Ovary (tissue), 9 donors: Measurements from ENCODE around the gene SCN4B. TPM values are rescaled to one million over a fixed set of nuclear protein-coding genes. Genes with fewer than 3 reads are reported as not detected.

Experiments
- DNase-seq, 5 donors: peaks; one replicate each; pipeline ENCODE4 v3.0.0-alpha.2; 2019 to 2020
- H3K27ac ChIP-seq, 2 donors: fragments of 200-600 bp; one replicate each; pipeline versions ENCODE4 v1.5.1 to v1.8.0; 2019 to 2022
- H3K27me3 ChIP-seq: fragments of 200-600 bp; one replicate; pipeline ENCODE4 v1.8.0; 2022
- H3K36me3 ChIP-seq: fragments of 200-600 bp; sonication (generic); one replicate; pipeline ENCODE4 v1.5.1; 2019
- H3K4me1 ChIP-seq: one replicate; pipeline ENCODE4 v1.8.1; 2013; ENCODE audit warnings: mild to moderate bottlenecking, moderate library complexity; ENCODE audit not compliant: insufficient read depth
- H3K4me3 ChIP-seq: fragments of 200-600 bp; sonication (generic); one replicate; pipeline ENCODE4 v1.5.1; 2017
- H3K9me3 ChIP-seq, 2 donors: fragments of 200-600 bp in 1 of 2; sonication (generic) in 1 of 2; one replicate each; pipeline versions ENCODE4 v1.5.1 to v1.8.1; 2013 to 2019; ENCODE audit warnings: mild to moderate bottlenecking in 1 of 2, moderate library complexity in 1 of 2
- EP300 ChIP-seq: sonication (generic); formaldehyde crosslinking; IDR thresholded peaks from one replicate; pipeline ENCODE4 v1.6.1; 2017; ENCODE audit warnings: antibody characterized with exemption
- POLR2A ChIP-seq: fragments of 450-650 bp; IDR thresholded peaks from one replicate; pipeline ENCODE4 v1.6.1; 2017; ENCODE audit warnings: antibody characterized with exemption, mild to moderate bottlenecking, moderate library complexity
- whole genome bisulfite sequencing, 3 donors: extraction: QIAGEN DNeasy Blood & Tissue Kit in 1 of 3; methylation state at CpG; one replicate each; pipeline versions ENCODE4 v1.1.5 to v1.1.7; 2013 to 2017; 5-methylcytosine and 5-hydroxymethylcytosine counted together
- intact Hi-C, 4 donors: fragments of 100-400 bp; cut with DNase I; formaldehyde crosslinking; loops; one replicate each; pipeline versions ENCODE4 v1.11.0 to v1.15.1; 2022 to 2023
- polyA plus RNA-seq, 2 donors: library from polyadenylated mRNA; stranded (reverse); fragments of 200-250 nt in 1 of 2; fragments of 350-450 nt in 1 of 2; fragmentation: Illumina TruSeq in 1 of 2; extraction: RNeasy Lipid Tissue Mini Kit (QIAGEN cat#74804) in 1 of 2; gene quantifications; one replicate each; pipeline ENCODE4 v1.2.3, GENCODE V29; 2013 to 2014
- total RNA-seq, 7 donors: library from RNA; depleted of rRNA in 2 of 7; stranded (reverse); fragments of >200 nt in 2 of 7; fragmentation: NEBNext Ultra II Directional in 3 of 7; extraction: Animal tissue kit (Norgen Biotek cat#: 25700) in 3 of 7; gene quantifications; one replicate each; pipeline versions ENCODE4 v1.1.0 to v1.2.4, GENCODE V29; 2016 to 2023
- TF ChIP-seq, protein P1 (sequence below), 3 donors: fragments of 450-650 bp in 2 of 3; fragments of 200-600 bp in 1 of 3; IDR thresholded peaks; one replicate each; pipeline versions ENCODE4 v1.5.1 to v1.8.0; 2016 to 2022; ENCODE audit warnings: antibody characterized with exemption in 3 of 3, mild to moderate bottlenecking in 1 of 3
- donor health status: DM: no; HTN: no; CAD: no; lungs with moderate emphysema.
- donor health status: DM: no; HTN: no; CAD: no.
- donor health status: Bipolar disorder and iron deficiency.
- donor health status: DM: yes; HTN: yes; CAD: no.
- donor health status: DM: no; HTN: no; CAD: no.
- donor health status: DM: yes; HTN: yes; CAD: no.

The SCN4B gene
- total and polyA plus RNA-seq, 9 donors: 0.10 to 13.3 (median 0.52) TPM

DNA sequence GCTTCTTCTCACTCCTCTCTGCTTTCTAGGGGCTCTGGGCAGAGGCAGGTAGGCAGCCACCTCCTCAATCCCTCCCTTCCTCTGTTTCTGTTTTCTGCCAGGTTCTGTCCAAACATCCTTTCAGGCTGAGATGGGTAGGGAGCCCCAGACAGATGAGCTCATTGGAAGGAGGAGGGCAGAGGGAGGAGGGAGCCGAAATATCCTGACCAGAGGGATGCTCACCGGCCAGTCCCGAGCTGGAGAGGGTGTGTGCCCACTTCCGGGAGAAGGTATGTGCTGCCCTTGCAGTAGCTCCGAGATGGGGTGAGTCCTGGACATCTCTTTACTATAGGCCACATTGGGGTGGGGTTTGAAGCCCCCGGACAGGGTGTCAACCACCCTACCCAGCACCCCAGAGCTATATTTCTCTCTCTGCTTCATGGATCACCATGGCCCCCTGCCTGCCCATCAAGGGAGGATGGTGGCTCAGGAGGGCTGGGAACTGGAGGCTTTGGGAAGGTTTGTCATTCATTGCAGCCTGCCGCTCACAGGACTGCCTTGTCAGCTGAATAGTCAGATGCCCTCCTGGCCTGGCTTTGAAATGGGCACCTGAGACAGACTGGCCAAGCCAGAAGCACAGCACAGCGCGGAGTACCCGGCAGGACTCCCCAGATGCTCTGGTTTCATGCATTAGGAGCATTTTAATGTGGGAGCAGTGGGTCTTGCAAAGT is 4.7 kb upstream of the SCN4B start:
- intact Hi-C loops: no loop called here
- WGBS, 3 donors: 28 to 30% (median 30%) methylated on average over 10 of the region's 10 CpGs
- H3K27ac ChIP-seq: no peak overlapping the region
- no peaks in the 10 kb centered on the region for H3K9me3 ChIP-seq
- no peak for DNase-seq
- H3K4me3 ChIP-seq: no peak overlapping the region
- H3K36me3 ChIP-seq: no peaks in the 10 kb centered on the region
- TF ChIP-seq EP300 (no peak), POLR2A (no peak)
- TF ChIP-seq, protein P1, sequence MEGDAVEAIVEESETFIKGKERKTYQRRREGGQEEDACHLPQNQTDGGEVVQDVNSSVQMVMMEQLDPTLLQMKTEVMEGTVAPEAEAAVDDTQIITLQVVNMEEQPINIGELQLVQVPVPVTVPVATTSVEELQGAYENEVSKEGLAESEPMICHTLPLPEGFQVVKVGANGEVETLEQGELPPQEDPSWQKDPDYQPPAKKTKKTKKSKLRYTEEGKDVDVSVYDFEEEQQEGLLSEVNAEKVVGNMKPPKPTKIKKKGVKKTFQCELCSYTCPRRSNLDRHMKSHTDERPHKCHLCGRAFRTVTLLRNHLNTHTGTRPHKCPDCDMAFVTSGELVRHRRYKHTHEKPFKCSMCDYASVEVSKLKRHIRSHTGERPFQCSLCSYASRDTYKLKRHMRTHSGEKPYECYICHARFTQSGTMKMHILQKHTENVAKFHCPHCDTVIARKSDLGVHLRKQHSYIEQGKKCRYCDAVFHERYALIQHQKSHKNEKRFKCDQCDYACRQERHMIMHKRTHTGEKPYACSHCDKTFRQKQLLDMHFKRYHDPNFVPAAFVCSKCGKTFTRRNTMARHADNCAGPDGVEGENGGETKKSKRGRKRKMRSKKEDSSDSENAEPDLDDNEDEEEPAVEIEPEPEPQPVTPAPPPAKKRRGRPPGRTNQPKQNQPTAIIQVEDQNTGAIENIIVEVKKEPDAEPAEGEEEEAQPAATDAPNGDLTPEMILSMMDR (IDR thresholded peaks at IDR 0.05): no peak
- H3K4me1 ChIP-seq: peaks cover 2% of the 10 kb centered on the region
- no peaks in the 10 kb centered on the region for H3K27me3 ChIP-seq

DNA sequence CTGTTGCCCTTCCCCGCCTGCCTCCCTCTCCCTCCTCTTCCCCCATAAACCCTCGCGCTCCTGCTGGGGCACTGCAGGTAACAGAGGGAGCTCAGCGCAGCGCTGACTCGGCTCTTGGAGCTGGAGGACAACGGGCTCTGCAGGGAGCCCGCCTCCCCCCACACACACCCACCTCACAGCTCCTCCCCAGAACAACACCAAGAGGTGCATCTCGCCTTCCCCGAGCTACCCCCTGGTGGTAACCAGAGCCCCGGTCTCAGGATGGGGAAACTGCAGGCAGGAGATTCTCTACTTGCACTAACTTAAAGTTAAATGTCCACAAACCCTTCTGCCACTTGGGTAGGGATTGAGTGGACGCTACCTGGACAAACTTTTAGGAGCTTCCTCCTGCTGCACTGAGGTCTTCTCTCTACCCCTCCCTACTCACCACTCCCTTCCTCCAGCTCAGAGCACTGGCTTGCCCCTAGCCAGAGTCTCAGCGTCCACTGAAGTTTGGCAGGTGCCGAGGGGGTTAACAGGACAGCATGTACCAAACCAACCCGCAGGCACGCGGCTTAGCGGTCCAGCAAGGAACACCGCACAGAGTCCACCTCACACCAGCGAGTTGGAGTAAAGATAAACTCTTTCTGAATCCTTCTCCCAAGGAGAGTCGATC is 4.0 kb upstream of the SCN4B start:
- Histone ChIP-seq H3K27me3 (no peaks in the 10 kb centered on the region), H3K9me3 (no peaks in the 10 kb centered on the region), H3K4me3 (no peak overlapping the region), H3K4me1 (peaks cover 2% of the 10 kb centered on the region), H3K27ac (no peak overlapping the region), H3K36me3 (no peaks in the 10 kb centered on the region)
- intact Hi-C loops: no loop called here
- 2 to 7% (median 2%) methylated on average over 21 of the region's 21 CpGs for WGBS, 3 donors
- no peak for TF ChIP-seq POLR2A
- TF ChIP-seq, protein P1 (IDR thresholded peaks at IDR 0.05): no peak
- TF ChIP-seq EP300: no peak
- DNase-seq: no peak

DNA sequence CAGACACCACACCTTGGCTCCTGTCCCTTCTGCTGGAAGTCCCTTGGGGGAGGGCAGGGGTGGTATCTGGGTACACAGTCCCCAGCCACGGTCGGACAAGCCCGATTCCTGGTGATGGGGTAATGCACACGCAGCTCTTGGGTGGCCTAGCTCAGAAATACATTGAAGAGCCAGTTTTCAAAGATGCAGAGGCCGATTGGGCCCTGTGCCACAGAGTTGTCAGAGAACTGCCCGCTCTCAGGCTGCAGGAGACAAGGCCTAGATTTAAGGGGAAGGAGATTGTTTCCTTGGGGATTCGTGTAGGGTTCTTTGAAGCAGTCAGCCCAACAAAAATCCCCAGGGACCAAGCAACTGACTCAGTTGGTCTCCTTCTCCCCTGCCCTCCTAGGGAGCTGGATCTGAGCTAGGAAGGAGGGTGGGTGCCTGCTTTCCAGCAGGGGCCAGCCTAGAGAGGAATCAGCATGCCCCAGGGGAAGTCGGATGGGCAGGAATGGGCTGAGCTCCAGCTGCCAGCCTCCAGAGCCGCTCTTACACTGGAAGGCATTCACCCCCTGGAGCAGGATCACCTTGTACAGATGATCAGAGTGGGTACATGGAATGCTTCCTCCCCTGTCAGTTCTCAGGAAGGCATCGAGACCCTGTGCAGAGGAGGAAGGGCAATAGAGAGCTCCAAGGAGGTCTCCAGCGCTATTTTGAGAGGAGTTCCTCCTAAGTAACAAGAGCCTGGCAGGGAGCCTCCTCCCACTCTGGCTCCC is 3.3 kb upstream of the SCN4B start:
- peaks cover 2% of the 10 kb centered on the region for H3K4me1 ChIP-seq
- no peak overlapping the region for H3K4me3 ChIP-seq
- H3K9me3 ChIP-seq: no peaks in the 10 kb centered on the region
- H3K27me3 ChIP-seq: no peaks in the 10 kb centered on the region
- H3K36me3 ChIP-seq: no peaks in the 10 kb centered on the region
- no peak for TF ChIP-seq POLR2A
- TF ChIP-seq, protein P1 (IDR thresholded peaks at IDR 0.05): no peak
- no peak for TF ChIP-seq EP300
- intact Hi-C loops: no loop called here
- DNase-seq: no peak
- no peak overlapping the region for H3K27ac ChIP-seq
- 41 to 51% (median 42%) methylated on average over 11 of the region's 11 CpGs for WGBS, 3 donors

DNA sequence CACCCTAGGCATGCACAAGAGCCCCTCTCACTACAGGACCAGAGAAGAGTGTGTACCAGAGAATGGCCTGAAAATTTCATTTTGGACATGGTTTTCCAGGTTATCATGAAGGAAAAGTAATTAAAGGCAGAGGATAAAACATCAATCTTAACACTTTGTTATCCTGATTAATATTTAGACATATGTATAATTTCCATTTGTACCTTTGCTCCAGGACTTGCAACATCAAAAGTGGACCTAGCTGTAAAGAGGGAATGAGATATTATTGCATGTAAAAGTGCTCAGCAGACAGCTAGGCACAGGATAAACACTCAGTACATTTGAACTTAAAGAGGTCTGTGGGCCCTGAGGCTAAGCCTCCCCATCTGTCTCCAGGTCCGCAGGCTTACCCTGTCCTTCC is 2.0 kb upstream of the SCN4B start:
- no peaks in the 10 kb centered on the region for H3K27me3 ChIP-seq
- no peaks in the 10 kb centered on the region for H3K9me3 ChIP-seq
- WGBS, 3 donors: 77 to 91% (median 90%) methylated on average over 1 of the region's 1 CpG
- H3K4me1 ChIP-seq: peaks cover 2% of the 10 kb centered on the region
- H3K27ac ChIP-seq: no peak overlapping the region
- no peak for TF ChIP-seq EP300
- TF ChIP-seq, protein P1 (IDR thresholded peaks at IDR 0.05): no peak
- no peak for TF ChIP-seq POLR2A
- no peak for DNase-seq
- no peak overlapping the region for H3K4me3 ChIP-seq
- no peaks in the 10 kb centered on the region for H3K36me3 ChIP-seq
- intact Hi-C loops: no loop called here
